C4-2B (cell line): Measurements from ENCODE around the gene PINK1.
"Not testable (repeated sequence)": the region's sequence is repeated elsewhere in the genome, so short reads cannot be mapped to it uniquely, and the experiment has no call there.

ENCODE experiments used
- H3K27ac ChIP-seq: fragments of 450-650 bp; 2 replicates; pipeline ENCODE4 v1.5.1; 2017
- CTCF ChIP-seq: fragments of 450-650 bp; conservative IDR thresholded peaks from 2 replicates; pipeline ENCODE4 v1.5.1; 2017; ENCODE audit warnings: mild to moderate bottlenecking
- ZFX ChIP-seq: fragments of 450-650 bp; IDR thresholded peaks from 2 replicates; pipeline ENCODE4 v1.6.1; 2017

PINK1 gene

GRCh38 chr1:20668581-20668980 lies 35.3 kb downstream of the PINK1 start:
- no peak for TF ChIP-seq CTCF
- TF ChIP-seq ZFX = no peak

GRCh38 chr1:20670936-20671335 lies 37.7 kb downstream of the PINK1 start:
- TF ChIP-seq ZFX (no peak), CTCF (no peak)
- no peak overlapping the region for H3K27ac ChIP-seq

More at GRCh38 chr1:20668581-20668980, 35.3 kb downstream of the PINK1 start:
- H3K27ac ChIP-seq = no peak overlapping the region

GRCh38 chr1:20672265-20672632 lies 39.0 kb downstream of the PINK1 start:
- no peak overlapping the region for H3K27ac ChIP-seq
- no peak for TF ChIP-seq CTCF
- no peak for TF ChIP-seq ZFX

GRCh38 chr1:20673626-20674025 lies 40.4 kb downstream of the PINK1 start:
- H3K27ac ChIP-seq = not testable (repeated sequence)

- H3K27ac ChIP-seq = no peak overlapping the region
- TF ChIP-seq ZFX (no peak), CTCF (no peak)
Observed at GRCh38 chr1:20678599-20678998, 45.3 kb downstream of the PINK1 start.

- no peak overlapping the region for H3K27ac ChIP-seq
- no peak for TF ChIP-seq ZFX
- TF ChIP-seq CTCF = no peak
Observed at GRCh38 chr1:20680269-20680668, 47.0 kb downstream of the PINK1 start.

- H3K27ac ChIP-seq = no peak overlapping the region
- TF ChIP-seq CTCF (no peak), ZFX (no peak)
Observed at GRCh38 chr1:20681999-20682398, 48.7 kb downstream of the PINK1 start.

- TF ChIP-seq CTCF (no peak), ZFX (no peak)
- no peak overlapping the region for H3K27ac ChIP-seq
Observed at GRCh38 chr1:20682571-20683236, 49.4 kb downstream of the PINK1 start.
